Heart left ventricle (tissue), 13 donors: ENCODE data around the gene PRPF18.

Experiments
- CTCF ChIP-seq, 12 donors: fragments of 200-600 bp; sonication (generic) in 4 of 12; IDR thresholded peaks; one replicate each; pipeline versions ENCODE4 v1.5.0 to v1.8.0; 2018 to 2022; ENCODE audit warnings: antibody characterized with exemption in 12 of 12, mild to moderate bottlenecking in 5 of 12
- POLR2A ChIP-seq, 2 donors: fragments of 450-650 bp; IDR thresholded peaks; one replicate each; pipeline ENCODE4 v1.6.1; 2017; ENCODE audit warnings: antibody characterized with exemption in 2 of 2, mild to moderate bottlenecking in 2 of 2, moderate library complexity in 2 of 2
- donor health status: ischemic (EF 13 %, LVEDD 7.1; RV severe dilation, severe dysfunction).
- donor health status: DM: no; HTN: yes; CAD: no.
- donor health status: DM: no; HTN: no; CAD: no.
- donor health status: ischemic (EF 25% LVEDD 6.9; RV normal size, moderate dysfunction).
- donor health status: ischemic (EF 25% LVEDD 5.7; RV mildly dilated, moderate dysfunction).
- donor health status: ischemic (EF 35%, LVEDD 5.7; RV mildly dilated, moderate dysfunction).
- donor health status: nonischemic (EF 11% LVEDD 7.7; RV severe dilation, severe dysfunction).
- donor health status: DM: yes; HTN: yes; CAD: no.
- donor health status: PGD.
- donor health status: ischemic (EF 29% LVEDD 5.4; RV normal size, mild dysfunction).
- donor health status: nonischemic (EF 23%, LVEDD 6.1; RV moderate dilation, normal function).

- no peak for TF ChIP-seq POLR2A (IDR thresholded peaks at IDR 0.05)
- no peak for TF ChIP-seq CTCF (IDR thresholded peaks at IDR 0.05)
Observed at GRCh38 chr10:13628661-13629060, 41.9 kb downstream of the PRPF18 start.
